Cardiac fibroblast (primary cell): ENCODE measurements around the gene PLA2G4D.

Experiments used
- DNase-seq, 2 donors: peaks; one replicate each; pipeline versions ENCODE4 v3.0.0 to v3.0.0-alpha.2; 2010; ENCODE audit warnings: low read depth in 2 of 2
- H3K4me3 ChIP-seq, 2 donors: replicated peaks in 1 of 2; 1 replicate in 1 of 2; 2 replicates in 1 of 2; pipeline ENCODE4 v1.5.1; 2011; ENCODE audit warnings: low read depth in 2 of 2, low read length in 2 of 2, mild to moderate bottlenecking in 2 of 2, moderate library complexity in 1 of 2
- TF ChIP-seq, protein P1 (sequence below): IDR thresholded peaks from one replicate; pipeline ENCODE4 v1.5.1; 2011; ENCODE audit warnings: low read depth, mild to moderate bottlenecking, low read length, inconsistent platforms

The PLA2G4D gene

GRCh38 chr15:42038401-42038800 is 56.0 kb downstream of the PLA2G4D start:
- DNase-seq, result no peak
- no peak overlapping the region for H3K4me3 ChIP-seq
- TF ChIP-seq, protein P1, sequence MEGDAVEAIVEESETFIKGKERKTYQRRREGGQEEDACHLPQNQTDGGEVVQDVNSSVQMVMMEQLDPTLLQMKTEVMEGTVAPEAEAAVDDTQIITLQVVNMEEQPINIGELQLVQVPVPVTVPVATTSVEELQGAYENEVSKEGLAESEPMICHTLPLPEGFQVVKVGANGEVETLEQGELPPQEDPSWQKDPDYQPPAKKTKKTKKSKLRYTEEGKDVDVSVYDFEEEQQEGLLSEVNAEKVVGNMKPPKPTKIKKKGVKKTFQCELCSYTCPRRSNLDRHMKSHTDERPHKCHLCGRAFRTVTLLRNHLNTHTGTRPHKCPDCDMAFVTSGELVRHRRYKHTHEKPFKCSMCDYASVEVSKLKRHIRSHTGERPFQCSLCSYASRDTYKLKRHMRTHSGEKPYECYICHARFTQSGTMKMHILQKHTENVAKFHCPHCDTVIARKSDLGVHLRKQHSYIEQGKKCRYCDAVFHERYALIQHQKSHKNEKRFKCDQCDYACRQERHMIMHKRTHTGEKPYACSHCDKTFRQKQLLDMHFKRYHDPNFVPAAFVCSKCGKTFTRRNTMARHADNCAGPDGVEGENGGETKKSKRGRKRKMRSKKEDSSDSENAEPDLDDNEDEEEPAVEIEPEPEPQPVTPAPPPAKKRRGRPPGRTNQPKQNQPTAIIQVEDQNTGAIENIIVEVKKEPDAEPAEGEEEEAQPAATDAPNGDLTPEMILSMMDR, result no peak

- TF ChIP-seq, protein P1, result no peak
- DNase-seq, result no peak
Measured at GRCh38 chr15:42037656-42038055, 56.7 kb downstream of the PLA2G4D start.

GRCh38 chr15:42036966-42037365 is 57.4 kb downstream of the PLA2G4D start:
- DNase-seq, result no peak
- no peak overlapping the region for H3K4me3 ChIP-seq
- TF ChIP-seq, protein P1, result no peak

More at GRCh38 chr15:42037656-42038055, 56.7 kb downstream of the PLA2G4D start:
- no peak overlapping the region for H3K4me3 ChIP-seq

- TF ChIP-seq, protein P1, result no peak
- no peak for DNase-seq
- H3K4me3 ChIP-seq, result no peak overlapping the region
Measured at GRCh38 chr15:42036112-42036905, 58.1 kb downstream of the PLA2G4D start.

- no peak overlapping the region for H3K4me3 ChIP-seq
- TF ChIP-seq, protein P1, result no peak
- peak; percentile 34 to 54 for DNase-seq
Measured at GRCh38 chr15:42035435-42035761, 59.0 kb downstream of the PLA2G4D start.

DNA sequence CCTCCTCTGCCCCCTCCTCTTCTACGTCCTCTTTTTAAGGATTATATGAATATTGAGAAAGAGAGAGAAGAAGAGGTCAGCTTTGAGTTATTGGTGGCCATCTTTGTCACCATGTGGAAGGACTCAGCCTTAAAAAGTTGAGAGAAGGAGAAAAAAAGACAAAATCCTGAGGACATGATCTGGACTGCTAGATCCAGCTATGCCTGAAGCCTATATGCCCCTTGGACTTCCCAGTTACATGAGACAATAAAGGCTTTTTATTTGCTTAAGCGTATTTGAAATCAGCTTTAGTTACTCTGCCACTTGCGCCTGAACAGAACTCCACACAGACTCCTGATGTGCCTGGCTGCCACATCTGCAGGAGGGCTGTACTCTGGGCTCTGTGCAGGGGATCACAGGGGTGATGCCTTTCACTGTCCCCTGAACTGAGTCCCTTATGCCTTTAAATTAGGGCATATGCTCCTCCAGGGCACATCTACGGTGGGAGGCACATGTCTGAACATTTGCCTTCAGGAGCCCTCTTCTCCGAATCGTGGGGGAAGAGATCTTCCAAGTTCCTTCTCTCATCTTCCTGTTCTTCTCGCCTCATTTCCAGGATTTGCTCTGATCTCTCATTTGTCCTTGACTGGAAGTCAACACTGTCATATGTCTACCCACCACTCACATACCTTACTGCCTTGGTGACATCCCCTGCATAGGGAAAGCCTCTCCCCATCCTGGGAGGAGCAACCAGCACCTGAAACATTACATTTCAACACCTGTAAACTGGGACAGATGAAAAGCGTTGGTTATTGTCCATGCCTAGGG is 59.5 kb downstream of the PLA2G4D start:
- TF ChIP-seq, protein P1, result no peak
- H3K4me3 ChIP-seq, result no peak overlapping the region
- DNase-seq, result no peak
